ENCODE data around the gene ASTN2.

GRCh38 chr9:117204971-117205370 is 209.9 kb downstream of the ASTN2 start:
- no peak for TF ChIP-seq GATA2 (IDR thresholded peaks at IDR 0.05; ENCODE audit: low read depth, low read length)
- no peak for TF ChIP-seq GATA3 (IDR thresholded peaks at IDR 0.05; ENCODE audit: low read depth, low read length)

All from SH-SY5Y (cell line).